A549 (cell line): ENCODE data around the gene UACA. TPM values are rescaled to one million over a fixed set of nuclear protein-coding genes. Genes with fewer than 3 reads are reported as not detected.
"Not testable (repeated sequence)": the region's sequence is repeated elsewhere in the genome, so short reads cannot be mapped to it uniquely, and the experiment has no call there.

ENCODE experiments used
- ATAC-seq, 2 experiments: fragments of 200-7000 bp in 1 of 2; fragments of >200 bp in 1 of 2; cut with Nextera tagmentation in 1 of 2; cut with Tn5 transposase in 1 of 2; 3 replicates each; pipeline versions ENCODE4 v1.8.0 to v1.9.1; 2018 to 2020; ENCODE audit warnings: mild to moderate bottlenecking in 1 of 2, moderate library complexity in 1 of 2
- CTCF ChIA-PET: fragments of 300-600 bp; sonication (Branson Sonifier 250); formaldehyde crosslinking; extraction: SDS; loops from one replicate; lab custom pipeline; 2021; ENCODE audit warnings: antibody characterized with exemption, inconsistent platforms; lab: Yijun Ruan, JAX
- POLR2A ChIA-PET: fragments of 350-600 bp; formaldehyde crosslinking; extraction: SDS; loops from one replicate; lab custom pipeline; 2021; ENCODE audit warnings: antibody characterized with exemption, inconsistent platforms; lab: Yijun Ruan, JAX
- DNase-seq, 2 experiments: peaks; one replicate each; pipeline versions ENCODE4 v3.0.0 to v3.0.0-alpha.2; 2011 to 2016; ENCODE audit warnings: low read depth in 1 of 2, low spot score in 1 of 2
- FAIRE-seq: peaks from 2 replicates; lab custom pipeline; 2011; peaks lifted over from hg19 to GRCh38; lab: Jason Lieb, UNC
- H3K27ac ChIP-seq, 2 experiments: fragments of >200 bp; sonication (Bioruptor Twin); formaldehyde crosslinking; 3 replicates each; pipeline ENCODE4 v1.5.1; 2016 to 2017
- H3K4me1 ChIP-seq: fragments of >200 bp; sonication (Bioruptor Twin); formaldehyde crosslinking; 3 replicates; pipeline ENCODE4 v1.6.1; 2016
- H3K4me2 ChIP-seq: fragments of >200 bp; sonication (Bioruptor Twin); formaldehyde crosslinking; 3 replicates; pipeline ENCODE4 v1.6.1; 2016
- H3K4me3 ChIP-seq: fragments of >200 bp; sonication (Bioruptor Twin); formaldehyde crosslinking; 3 replicates; pipeline ENCODE4 v1.5.1; 2016
- H3K9me3 ChIP-seq: fragments of >200 bp; sonication (Bioruptor Twin); formaldehyde crosslinking; 3 replicates; pipeline ENCODE4 v1.6.1; 2016
- ATOH8 ChIP-seq: fragments of 250-450 bp; sonication (Bioruptor Pico); IDR thresholded peaks from 2 replicates; pipeline ENCODE4 v1.5.0; 2020; ENCODE audit warnings: low read depth, mild to moderate bottlenecking, moderate library complexity
- CBX2 ChIP-seq: fragments of 200-600 bp; sonication (generic); IDR thresholded peaks from 2 replicates; pipeline ENCODE4 v1.6.1; 2016; ENCODE audit warnings: low read depth, mild to moderate bottlenecking, borderline replicate concordance
- CBX8 ChIP-seq: fragments of 200-600 bp; sonication (generic); IDR thresholded peaks from 2 replicates; pipeline ENCODE4 v1.6.1; 2016
- CEBPB ChIP-seq, 2 experiments: fragments of >200 bp in 1 of 2; sonication (Bioruptor Twin) in 1 of 2; formaldehyde crosslinking in 1 of 2; IDR thresholded peaks; 2 replicates each; pipeline ENCODE4 v1.6.1; 2012 to 2016
- CHD4 ChIP-seq: fragments of 200-600 bp; sonication (generic); IDR thresholded peaks from 2 replicates; pipeline ENCODE4 v1.6.1; 2016; ENCODE audit warnings: antibody characterized with exemption, mild to moderate bottlenecking, borderline replicate concordance
- EHF ChIP-seq: fragments of 250-450 bp; sonication (Bioruptor Pico); IDR thresholded peaks from 2 replicates; pipeline ENCODE4 v1.5.0; 2020; ENCODE audit warnings: mild to moderate bottlenecking
- EP300 ChIP-seq, 2 experiments: fragments of >200 bp; sonication (Bioruptor Twin); formaldehyde crosslinking; IDR thresholded peaks; 2 replicates in 1 of 2; 3 replicates in 1 of 2; pipeline ENCODE4 v1.6.1; 2016 to 2017
- ESRRA ChIP-seq: fragments of 150-350 bp; IDR thresholded peaks from 2 replicates; pipeline ENCODE4 v1.6.1; 2014; ENCODE audit warnings: mild to moderate bottlenecking, low read length, borderline replicate concordance
- HDAC2 ChIP-seq: fragments of 200-600 bp; sonication (generic); IDR thresholded peaks from 2 replicates; pipeline ENCODE4 v1.6.1; 2016
- HMGXB4 ChIP-seq: fragments of 250-450 bp; sonication (Bioruptor Pico); IDR thresholded peaks from 2 replicates; pipeline ENCODE4 v1.5.0; 2021; ENCODE audit warnings: mild to moderate bottlenecking, moderate library complexity, borderline replicate concordance
- HOXB5 ChIP-seq: fragments of 250-450 bp; sonication (Bioruptor Pico); IDR thresholded peaks from 2 replicates; pipeline ENCODE4 v1.5.0; 2020; ENCODE audit warnings: mild to moderate bottlenecking, moderate library complexity
- POLR2A ChIP-seq: IDR thresholded peaks from 2 replicates; pipeline ENCODE4 v1.6.1; 2012; ENCODE audit warnings: mild to moderate bottlenecking, low read length
- REST ChIP-seq: fragments of 200-600 bp; sonication (generic); IDR thresholded peaks from 2 replicates; pipeline ENCODE4 v1.6.1; 2016; ENCODE audit warnings: antibody characterized with exemption, mild to moderate bottlenecking, moderate library complexity
- RNF2 ChIP-seq: fragments of 200-600 bp; sonication (generic); IDR thresholded peaks from 2 replicates; pipeline ENCODE4 v1.6.1; 2016; ENCODE audit warnings: low read depth, mild to moderate bottlenecking, antibody characterized with exemption, moderate library complexity, borderline replicate concordance
- SMC3 ChIP-seq: fragments of >200 bp; sonication (Bioruptor Twin); formaldehyde crosslinking; IDR thresholded peaks from 3 replicates; pipeline ENCODE4 v1.6.1; 2018; ENCODE audit warnings: inconsistent platforms
- USF2 ChIP-seq: fragments of 450-650 bp; IDR thresholded peaks from 2 replicates; pipeline ENCODE4 v1.6.1; 2014; ENCODE audit warnings: antibody characterized with exemption
- ZFP36 ChIP-seq: fragments of 450-650 bp; IDR thresholded peaks from 2 replicates; pipeline ENCODE4 v1.6.1; 2014; ENCODE audit warnings: borderline replicate concordance; ENCODE audit not compliant: partially characterized antibody
- WGBS: methylation state at CpG from one replicate; pipeline ENCODE4 v1.1.6; 2017; ENCODE audit errors: missing lambda C conversion rate; 5-methylcytosine and 5-hydroxymethylcytosine counted together
- polyA plus RNA-seq, 4 experiments: library from polyadenylated mRNA; depleted of rRNA in 3 of 4; stranded (reverse); fragments of >200 nt; fragmentation: RNase III in 1 of 4; extraction: RNeasy Plus Mini Kit Qiagen cat#74134 plus additional on column Dnase treatment in 1 of 4; gene quantifications; 2 replicates in 3 of 4; 3 replicates in 1 of 4; pipeline ENCODE4 v1.2.3, GENCODE V29; 2011 to 2017

The UACA gene
- polyA plus RNA-seq, 2 of the 4 experiments (the other 2 are of a cell fraction), result 31.9 to 80.4 TPM

GRCh38 chr15:70617076-70617910, 146.1 kb downstream of the UACA start:
- no peak overlapping the region for H3K4me3 ChIP-seq
- H3K4me1 ChIP-seq, result peaks cover 20% of the 10 kb centered on the region
- H3K27ac ChIP-seq, result peak overlapping the region in 1 of 2 experiments; percentile 16; a peak in 1 of 6 replicates
- peak; percentile 23 for FAIRE-seq
- peak; percentile 62 to 72; a peak in 4 of 6 replicates for ATAC-seq
- ChIA-PET CTCF (interaction anchor here (0.9 to 1.9 kb wide), 5 partner anchors 10 to 48 kb away, joined by 3 to 5 read pairs (median 4); no protein-coding TSS in a partner anchor), POLR2A (no interaction called here)
- H3K9me3 ChIP-seq, result peaks cover 7% of the 10 kb centered on the region; the same call in 1 of the 3 replicates
- TF ChIP-seq USF2 (0 out of 2 replicates have a peak, but pooled peaks have one; percentile 2), ATOH8 (CRISPR knock-in tag) (no peak), CEBPB (IDR thresholded peaks at IDR 0.05) (peak; percentile 56 to 75; a peak in 3 of 4 replicates)
- peak overlapping the region; percentile 25 for H3K4me2 ChIP-seq
- DNase-seq, result peak in 1 of 2 experiments; percentile 29
- WGBS, result 22% methylated on average over 4 of the region's 4 CpGs

GRCh38 chr15:70616311-70616756, 147.0 kb downstream of the UACA start:
- POLR2A ChIA-PET, FAIRE-seq, ATAC-seq, H3K4me2 ChIP-seq, DNase-seq, H3K27ac ChIP-seq, H3K4me3 ChIP-seq, H3K9me3 ChIP-seq: not testable (repeated sequence)
- 65% methylated on average over 2 of the region's 2 CpGs for WGBS
- H3K4me1 ChIP-seq, result peaks cover 20% of the 10 kb centered on the region
- CTCF ChIA-PET, result interaction anchor here (0.8 to 1.9 kb wide), 5 partner anchors 9 to 31 kb away, joined by 3 to 5 read pairs (median 4); no protein-coding TSS in a partner anchor

GRCh38 chr15:70615435-70616310, 147.7 kb downstream of the UACA start:
- no peak; a peak in 1 of 6 replicates for ATAC-seq
- TF ChIP-seq SMC3, result no peak
- TF ChIP-seq ESRRA, result no peak
- no peak for TF ChIP-seq HMGXB4
- TF ChIP-seq EHF (CRISPR knock-in tag), result no peak
- no peak for TF ChIP-seq EP300 (IDR thresholded peaks at IDR 0.05)
- no peak for TF ChIP-seq ZFP36
- TF ChIP-seq CBX8, result no peak
- TF ChIP-seq CBX2, result no peak
- TF ChIP-seq RNF2, result no peak
- no peak for TF ChIP-seq HOXB5 (CRISPR knock-in tag)
- no peak for TF ChIP-seq REST
- no peak for TF ChIP-seq CHD4
- no peak for TF ChIP-seq HDAC2
- no peak for TF ChIP-seq POLR2A
- POLR2A ChIA-PET, result no interaction called here
- Histone ChIP-seq H3K4me3 (no peak overlapping the region), H3K4me1 (peaks cover 20% of the 10 kb centered on the region), H3K27ac (no peak overlapping the region), H3K4me2 (no peak overlapping the region), H3K9me3 (no peaks in the 10 kb centered on the region)
- FAIRE-seq, result no peak
- CTCF ChIA-PET, result interaction anchor here (0.8 to 1.9 kb wide), 3 partner anchors 9 to 12 kb away, joined by 3 to 5 read pairs (median 5); no protein-coding TSS in a partner anchor
- no peak for DNase-seq
- 81% methylated on average over 9 of the region's 9 CpGs for WGBS
